GM12878 (cell line): ENCODE results near the gene ALKBH8.
"Not testable (repeated sequence)": the region's sequence is repeated elsewhere in the genome, so short reads cannot be mapped to it uniquely, and the experiment has no call there.

Source experiments
- TF ChIP-seq, protein P1 (sequence below), 3 experiments: IDR thresholded peaks in 2 of 3; conservative IDR thresholded peaks in 1 of 3; 2 replicates each; pipeline ENCODE4 v1.5.1; 2011; ENCODE audit warnings: low read depth in 3 of 3, low read length in 3 of 3, mild to moderate bottlenecking in 3 of 3, control low read depth in 2 of 3, moderate library complexity in 2 of 3, inconsistent platforms in 1 of 3, mixed read lengths in 1 of 3; ENCODE audit not compliant: control insufficient read depth in 2 of 3, insufficient read depth in 1 of 3; ENCODE audit errors: extremely low read depth in 1 of 3
- TF ChIP-seq, protein P2 (sequence below): fragments of 450-650 bp; IDR thresholded peaks from 2 replicates; pipeline ENCODE4 v1.6.1; 2017; ENCODE audit warnings: mild to moderate bottlenecking, low read depth, inconsistent platforms; ENCODE audit not compliant: poor library complexity, severe bottlenecking
- TF ChIP-seq, protein P3 (sequence below): IDR thresholded peaks from 2 replicates; pipeline ENCODE4 v1.6.1; 2011; ENCODE audit warnings: low read depth, low read length, improper control_type of control experiment, borderline replicate concordance

DNA sequence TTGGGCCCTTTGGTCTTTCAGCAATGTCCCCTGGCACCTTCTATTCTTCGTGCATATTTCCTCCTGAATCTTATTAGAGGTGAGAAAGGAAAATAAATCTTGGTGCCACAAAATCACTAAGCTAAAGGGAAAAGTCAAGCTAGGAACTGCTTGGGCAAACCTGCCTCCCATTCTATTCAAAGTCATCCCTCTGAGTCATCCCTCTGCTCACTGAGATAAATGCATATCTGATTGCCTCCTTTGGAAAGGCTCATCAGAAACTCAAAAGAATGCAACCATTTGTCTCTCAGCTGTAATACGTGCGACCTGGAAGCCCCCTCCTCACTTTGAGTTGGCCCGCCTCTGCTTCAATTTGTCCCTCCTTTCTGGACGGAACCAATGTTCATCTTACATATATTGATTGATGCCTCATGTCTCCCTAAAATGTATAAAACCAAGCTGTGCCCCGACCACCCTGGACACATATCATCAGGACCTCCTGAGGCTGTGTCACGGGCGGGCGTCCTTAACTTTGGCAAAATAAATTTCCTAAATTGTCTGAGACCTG is 493 bp upstream of the ALKBH8 start:
- TF ChIP-seq, protein P1, sequence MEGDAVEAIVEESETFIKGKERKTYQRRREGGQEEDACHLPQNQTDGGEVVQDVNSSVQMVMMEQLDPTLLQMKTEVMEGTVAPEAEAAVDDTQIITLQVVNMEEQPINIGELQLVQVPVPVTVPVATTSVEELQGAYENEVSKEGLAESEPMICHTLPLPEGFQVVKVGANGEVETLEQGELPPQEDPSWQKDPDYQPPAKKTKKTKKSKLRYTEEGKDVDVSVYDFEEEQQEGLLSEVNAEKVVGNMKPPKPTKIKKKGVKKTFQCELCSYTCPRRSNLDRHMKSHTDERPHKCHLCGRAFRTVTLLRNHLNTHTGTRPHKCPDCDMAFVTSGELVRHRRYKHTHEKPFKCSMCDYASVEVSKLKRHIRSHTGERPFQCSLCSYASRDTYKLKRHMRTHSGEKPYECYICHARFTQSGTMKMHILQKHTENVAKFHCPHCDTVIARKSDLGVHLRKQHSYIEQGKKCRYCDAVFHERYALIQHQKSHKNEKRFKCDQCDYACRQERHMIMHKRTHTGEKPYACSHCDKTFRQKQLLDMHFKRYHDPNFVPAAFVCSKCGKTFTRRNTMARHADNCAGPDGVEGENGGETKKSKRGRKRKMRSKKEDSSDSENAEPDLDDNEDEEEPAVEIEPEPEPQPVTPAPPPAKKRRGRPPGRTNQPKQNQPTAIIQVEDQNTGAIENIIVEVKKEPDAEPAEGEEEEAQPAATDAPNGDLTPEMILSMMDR (IDR thresholded peaks at IDR 0.05 in 2 of 3, conservative IDR thresholded peaks at IDR 0.05 in 1 of 3; ENCODE audit: control insufficient read depth in 2 of 3, extremely low read depth in 1 of 3, insufficient read depth in 1 of 3, low read depth in 3 of 3, low read length in 3 of 3), result not testable (repeated sequence)
- TF ChIP-seq, protein P2, sequence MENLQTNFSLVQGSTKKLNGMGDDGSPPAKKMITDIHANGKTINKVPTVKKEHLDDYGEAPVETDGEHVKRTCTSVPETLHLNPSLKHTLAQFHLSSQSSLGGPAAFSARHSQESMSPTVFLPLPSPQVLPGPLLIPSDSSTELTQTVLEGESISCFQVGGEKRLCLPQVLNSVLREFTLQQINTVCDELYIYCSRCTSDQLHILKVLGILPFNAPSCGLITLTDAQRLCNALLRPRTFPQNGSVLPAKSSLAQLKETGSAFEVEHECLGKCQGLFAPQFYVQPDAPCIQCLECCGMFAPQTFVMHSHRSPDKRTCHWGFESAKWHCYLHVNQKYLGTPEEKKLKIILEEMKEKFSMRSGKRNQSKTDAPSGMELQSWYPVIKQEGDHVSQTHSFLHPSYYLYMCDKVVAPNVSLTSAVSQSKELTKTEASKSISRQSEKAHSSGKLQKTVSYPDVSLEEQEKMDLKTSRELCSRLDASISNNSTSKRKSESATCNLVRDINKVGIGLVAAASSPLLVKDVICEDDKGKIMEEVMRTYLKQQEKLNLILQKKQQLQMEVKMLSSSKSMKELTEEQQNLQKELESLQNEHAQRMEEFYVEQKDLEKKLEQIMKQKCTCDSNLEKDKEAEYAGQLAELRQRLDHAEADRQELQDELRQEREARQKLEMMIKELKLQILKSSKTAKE, result not testable (repeated sequence)
- TF ChIP-seq, protein P3, sequence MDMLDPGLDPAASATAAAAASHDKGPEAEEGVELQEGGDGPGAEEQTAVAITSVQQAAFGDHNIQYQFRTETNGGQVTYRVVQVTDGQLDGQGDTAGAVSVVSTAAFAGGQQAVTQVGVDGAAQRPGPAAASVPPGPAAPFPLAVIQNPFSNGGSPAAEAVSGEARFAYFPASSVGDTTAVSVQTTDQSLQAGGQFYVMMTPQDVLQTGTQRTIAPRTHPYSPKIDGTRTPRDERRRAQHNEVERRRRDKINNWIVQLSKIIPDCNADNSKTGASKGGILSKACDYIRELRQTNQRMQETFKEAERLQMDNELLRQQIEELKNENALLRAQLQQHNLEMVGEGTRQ, result not testable (repeated sequence)
